ENCODE results near the gene GATA2.
A peak's percentile ranks its signal among the peaks of the same experiment; 100 is the strongest.

Gene GATA2

DNA sequence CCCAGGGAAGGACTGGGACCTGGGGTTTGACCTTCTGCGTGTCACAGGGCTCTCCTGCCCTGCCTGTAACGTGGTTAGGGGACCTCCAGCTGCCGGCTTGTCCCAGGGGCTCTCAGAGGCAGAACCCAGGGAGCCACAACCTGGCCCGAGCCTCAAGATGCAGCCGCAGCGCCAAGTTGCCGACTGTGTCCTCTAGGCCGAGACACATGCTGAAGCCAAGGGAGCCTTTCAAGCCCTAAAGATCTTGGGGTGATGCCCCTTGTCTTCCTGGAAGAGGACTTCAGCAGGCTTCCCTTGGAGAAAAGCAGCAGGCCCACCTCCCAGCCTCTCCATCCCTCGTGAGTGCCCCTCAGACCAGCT, 33.6 kb downstream of the GATA2 start:
- TF ChIP-seq ZNF70 (CRISPR knock-in tag; IDR thresholded peaks at IDR 0.05): no peak
- TF ChIP-seq SNAI2 (CRISPR knock-in tag; IDR thresholded peaks at IDR 0.05): no peak
- no peak for TF ChIP-seq CSDC2 (CRISPR knock-in tag; IDR thresholded peaks at IDR 0.05)
- TF ChIP-seq, protein P1, sequence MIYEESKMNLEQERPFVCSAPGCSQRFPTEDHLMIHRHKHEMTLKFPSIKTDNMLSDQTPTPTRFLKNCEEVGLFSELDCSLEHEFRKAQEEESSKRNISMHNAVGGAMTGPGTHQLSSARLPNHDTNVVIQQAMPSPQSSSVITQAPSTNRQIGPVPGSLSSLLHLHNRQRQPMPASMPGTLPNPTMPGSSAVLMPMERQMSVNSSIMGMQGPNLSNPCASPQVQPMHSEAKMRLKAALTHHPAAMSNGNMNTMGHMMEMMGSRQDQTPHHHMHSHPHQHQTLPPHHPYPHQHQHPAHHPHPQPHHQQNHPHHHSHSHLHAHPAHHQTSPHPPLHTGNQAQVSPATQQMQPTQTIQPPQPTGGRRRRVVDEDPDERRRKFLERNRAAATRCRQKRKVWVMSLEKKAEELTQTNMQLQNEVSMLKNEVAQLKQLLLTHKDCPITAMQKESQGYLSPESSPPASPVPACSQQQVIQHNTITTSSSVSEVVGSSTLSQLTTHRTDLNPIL (CRISPR knock-in tag; IDR thresholded peaks at IDR 0.05; ENCODE audit: low read depth): no peak
- TF ChIP-seq ZFP3 (CRISPR knock-in tag; IDR thresholded peaks at IDR 0.05): no peak
- TF ChIP-seq TCF4 (CRISPR knock-in tag; IDR thresholded peaks at IDR 0.05; ENCODE audit: borderline replicate concordance): no peak
- TF ChIP-seq ZNF565 (CRISPR knock-in tag; conservative IDR thresholded peaks at IDR 0.05; ENCODE audit: low read depth): no peak
- TF ChIP-seq OSR1 (CRISPR knock-in tag; IDR thresholded peaks at IDR 0.05): no peak
- TF ChIP-seq ZFP30 (CRISPR knock-in tag; IDR thresholded peaks at IDR 0.05): no peak
- TF ChIP-seq, protein P2, sequence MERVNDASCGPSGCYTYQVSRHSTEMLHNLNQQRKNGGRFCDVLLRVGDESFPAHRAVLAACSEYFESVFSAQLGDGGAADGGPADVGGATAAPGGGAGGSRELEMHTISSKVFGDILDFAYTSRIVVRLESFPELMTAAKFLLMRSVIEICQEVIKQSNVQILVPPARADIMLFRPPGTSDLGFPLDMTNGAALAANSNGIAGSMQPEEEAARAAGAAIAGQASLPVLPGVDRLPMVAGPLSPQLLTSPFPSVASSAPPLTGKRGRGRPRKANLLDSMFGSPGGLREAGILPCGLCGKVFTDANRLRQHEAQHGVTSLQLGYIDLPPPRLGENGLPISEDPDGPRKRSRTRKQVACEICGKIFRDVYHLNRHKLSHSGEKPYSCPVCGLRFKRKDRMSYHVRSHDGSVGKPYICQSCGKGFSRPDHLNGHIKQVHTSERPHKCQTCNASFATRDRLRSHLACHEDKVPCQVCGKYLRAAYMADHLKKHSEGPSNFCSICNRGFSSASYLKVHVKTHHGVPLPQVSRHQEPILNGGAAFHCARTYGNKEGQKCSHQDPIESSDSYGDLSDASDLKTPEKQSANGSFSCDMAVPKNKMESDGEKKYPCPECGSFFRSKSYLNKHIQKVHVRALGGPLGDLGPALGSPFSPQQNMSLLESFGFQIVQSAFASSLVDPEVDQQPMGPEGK (CRISPR knock-in tag; IDR thresholded peaks at IDR 0.05; ENCODE audit: borderline replicate concordance): no peak
- no peak for ATAC-seq

DNA sequence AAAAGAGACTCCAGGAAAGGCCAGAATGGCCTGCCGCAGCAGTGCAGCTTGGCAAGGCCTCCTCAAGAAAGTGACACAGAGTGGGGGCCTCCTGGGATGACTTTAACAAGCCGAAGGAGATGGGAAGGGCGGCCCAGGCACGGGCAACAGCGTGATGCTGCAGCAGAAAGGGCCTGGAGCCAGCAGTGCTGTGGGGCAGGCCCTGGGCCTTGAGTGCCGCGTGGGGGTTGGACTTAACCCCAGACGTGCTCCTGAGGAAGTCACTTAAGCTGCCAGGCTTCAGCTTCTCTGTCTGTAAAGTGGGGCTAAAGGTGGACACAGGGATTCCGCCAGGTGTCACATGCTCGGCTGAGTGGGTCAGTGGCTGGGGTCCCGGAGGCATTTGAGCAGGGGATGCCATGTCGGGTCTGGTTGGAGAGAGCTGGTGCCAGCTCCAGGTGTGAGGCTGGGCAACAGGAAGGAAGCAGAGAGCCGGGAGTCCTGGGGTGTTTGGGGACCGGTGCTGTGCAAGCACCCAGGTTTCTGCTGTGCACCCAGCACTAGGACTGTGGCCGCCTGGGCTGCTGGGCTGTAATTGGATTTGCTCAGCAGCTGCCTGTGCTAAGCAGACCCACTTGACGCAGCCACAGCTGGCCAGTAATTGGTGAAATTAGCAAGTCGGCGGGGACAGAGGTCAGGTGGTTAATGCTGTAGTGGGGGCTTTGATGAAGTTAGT, 34.1 kb downstream of the GATA2 start:
- ATAC-seq: no peak
- TF ChIP-seq GLIS3 (CRISPR knock-in tag; IDR thresholded peaks at IDR 0.05): no peak
- no peak for TF ChIP-seq ZNF565 (CRISPR knock-in tag; conservative IDR thresholded peaks at IDR 0.05; ENCODE audit: low read depth)
- TF ChIP-seq, protein P2 (CRISPR knock-in tag; IDR thresholded peaks at IDR 0.05; ENCODE audit: borderline replicate concordance): no peak
- TF ChIP-seq ARNTL (CRISPR knock-in tag; IDR thresholded peaks at IDR 0.05; ENCODE audit: borderline replicate concordance, low read depth): no peak
- TF ChIP-seq, protein P3, sequence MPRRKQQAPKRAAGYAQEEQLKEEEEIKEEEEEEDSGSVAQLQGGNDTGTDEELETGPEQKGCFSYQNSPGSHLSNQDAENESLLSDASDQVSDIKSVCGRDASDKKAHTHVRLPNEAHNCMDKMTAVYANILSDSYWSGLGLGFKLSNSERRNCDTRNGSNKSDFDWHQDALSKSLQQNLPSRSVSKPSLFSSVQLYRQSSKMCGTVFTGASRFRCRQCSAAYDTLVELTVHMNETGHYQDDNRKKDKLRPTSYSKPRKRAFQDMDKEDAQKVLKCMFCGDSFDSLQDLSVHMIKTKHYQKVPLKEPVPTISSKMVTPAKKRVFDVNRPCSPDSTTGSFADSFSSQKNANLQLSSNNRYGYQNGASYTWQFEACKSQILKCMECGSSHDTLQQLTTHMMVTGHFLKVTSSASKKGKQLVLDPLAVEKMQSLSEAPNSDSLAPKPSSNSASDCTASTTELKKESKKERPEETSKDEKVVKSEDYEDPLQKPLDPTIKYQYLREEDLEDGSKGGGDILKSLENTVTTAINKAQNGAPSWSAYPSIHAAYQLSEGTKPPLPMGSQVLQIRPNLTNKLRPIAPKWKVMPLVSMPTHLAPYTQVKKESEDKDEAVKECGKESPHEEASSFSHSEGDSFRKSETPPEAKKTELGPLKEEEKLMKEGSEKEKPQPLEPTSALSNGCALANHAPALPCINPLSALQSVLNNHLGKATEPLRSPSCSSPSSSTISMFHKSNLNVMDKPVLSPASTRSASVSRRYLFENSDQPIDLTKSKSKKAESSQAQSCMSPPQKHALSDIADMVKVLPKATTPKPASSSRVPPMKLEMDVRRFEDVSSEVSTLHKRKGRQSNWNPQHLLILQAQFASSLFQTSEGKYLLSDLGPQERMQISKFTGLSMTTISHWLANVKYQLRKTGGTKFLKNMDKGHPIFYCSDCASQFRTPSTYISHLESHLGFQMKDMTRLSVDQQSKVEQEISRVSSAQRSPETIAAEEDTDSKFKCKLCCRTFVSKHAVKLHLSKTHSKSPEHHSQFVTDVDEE (CRISPR knock-in tag; IDR thresholded peaks at IDR 0.05): peak; percentile 55; the same call in 1 of the 2 replicates
- peak; percentile 77; the same call in 1 of the 2 replicates for TF ChIP-seq TCF4 (CRISPR knock-in tag; IDR thresholded peaks at IDR 0.05; ENCODE audit: borderline replicate concordance)
- no peak for TF ChIP-seq OSR1 (CRISPR knock-in tag; IDR thresholded peaks at IDR 0.05)

DNA sequence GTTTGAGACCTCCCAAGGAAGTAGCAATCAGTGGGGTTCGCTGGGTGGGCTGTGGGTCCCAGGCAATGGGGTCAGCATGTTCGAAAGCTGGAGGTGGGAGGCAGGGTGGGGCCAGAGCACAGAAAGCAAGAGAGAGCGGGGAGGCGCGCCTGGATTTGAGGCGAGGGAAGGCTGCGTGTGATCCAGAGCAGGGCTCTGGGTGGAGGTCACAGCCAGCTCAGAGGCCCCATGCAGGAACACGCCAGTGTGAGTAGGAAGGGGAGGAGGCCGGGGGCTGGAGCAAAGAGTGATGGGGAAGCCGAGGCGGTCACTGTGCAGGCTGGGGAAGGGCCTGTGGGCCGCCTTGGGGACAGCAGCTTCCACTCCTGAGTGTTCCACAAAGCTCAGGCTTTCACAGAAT, 35.1 kb downstream of the GATA2 start:
- no peak for TF ChIP-seq PPARA (CRISPR knock-in tag; IDR thresholded peaks at IDR 0.05; ENCODE audit: borderline replicate concordance)
- no peak for TF ChIP-seq ZNF565 (CRISPR knock-in tag; conservative IDR thresholded peaks at IDR 0.05; ENCODE audit: low read depth)
- TF ChIP-seq ZNF8 (CRISPR knock-in tag; IDR thresholded peaks at IDR 0.05): no peak
- no peak for TF ChIP-seq ESRRG (CRISPR knock-in tag; IDR thresholded peaks at IDR 0.05)
- TF ChIP-seq, protein P3 (CRISPR knock-in tag; IDR thresholded peaks at IDR 0.05): no peak
- no peak for ATAC-seq

Data from SK-N-SH treated with all-trans-retinoic acid at 6 μM for 48 hours (cell line).